H1 (cell line): ENCODE data around the gene CYB561D2. TPM values are rescaled to one million over a fixed set of nuclear protein-coding genes. Genes with fewer than 3 reads are reported as not detected.

ENCODE experiments used
- ASH2L ChIP-seq: fragments of 200-600, 300-600 bp; sonication (generic); IDR thresholded peaks from one replicate; pipeline ENCODE4 v1.7.1; 2017; ENCODE audit warnings: low read length
- ATF3 ChIP-seq: IDR thresholded peaks from 2 replicates; pipeline ENCODE4 v1.6.1; 2011; ENCODE audit warnings: low read depth, mild to moderate bottlenecking, low read length; ENCODE audit not compliant: insufficient read depth
- CHD1 ChIP-seq: IDR thresholded peaks from 2 replicates; pipeline ENCODE4 v1.6.1; 2012; ENCODE audit warnings: low read depth, low read length, improper control_type of control experiment
- CTBP2 ChIP-seq: IDR thresholded peaks from 2 replicates; pipeline ENCODE4 v1.7.0; 2011; ENCODE audit warnings: borderline replicate concordance, mild to moderate bottlenecking, moderate library complexity, mixed read lengths, low read length; ENCODE audit not compliant: insufficient read depth, insufficient read length
- EZH2 ChIP-seq: fragments of 200-600 bp; sonication (generic); IDR thresholded peaks from 2 replicates; pipeline ENCODE4 v1.7.1; 2012; ENCODE audit warnings: low read depth, mild to moderate bottlenecking, moderate library complexity, low read length, inconsistent platforms; ENCODE audit not compliant: severe bottlenecking
- FOSL1 ChIP-seq: IDR thresholded peaks from 2 replicates; pipeline ENCODE4 v1.6.1; 2011; ENCODE audit warnings: mild to moderate bottlenecking, low read depth, low read length, moderate library complexity; ENCODE audit not compliant: insufficient read depth
- HDAC6 ChIP-seq: IDR thresholded peaks from one replicate; pipeline ENCODE4 v1.7.1; 2012; ENCODE audit warnings: low read depth, mild to moderate bottlenecking, inconsistent platforms, low read length, moderate library complexity
- KDM1A ChIP-seq: fragments of 200-600, 300-600 bp; sonication (generic); IDR thresholded peaks from 2 replicates; pipeline ENCODE4 v1.7.1; 2016; ENCODE audit warnings: mild to moderate bottlenecking, low read length, borderline replicate concordance
- NRF1 ChIP-seq: IDR thresholded peaks from 2 replicates; pipeline ENCODE4 v1.6.1; 2011; ENCODE audit warnings: mild to moderate bottlenecking, low read depth, low read length, improper control_type of control experiment
- POLR2AphosphoS5 ChIP-seq: IDR thresholded peaks from 2 replicates; pipeline ENCODE4 v1.6.1; 2011; ENCODE audit warnings: low read depth, low read length
- POU5F1 ChIP-seq: IDR thresholded peaks from 2 replicates; pipeline ENCODE4 v1.6.1; 2011; ENCODE audit warnings: low read depth, mild to moderate bottlenecking, low read length, moderate library complexity
- RXRA ChIP-seq: IDR thresholded peaks from 2 replicates; pipeline ENCODE4 v1.6.1; 2011; ENCODE audit warnings: low read depth, mild to moderate bottlenecking, low read length, moderate library complexity; ENCODE audit not compliant: insufficient read depth
- SAP30 ChIP-seq: fragments of 300-600 bp; sonication (generic); IDR thresholded peaks from 2 replicates; pipeline ENCODE4 v1.7.1; 2012; ENCODE audit warnings: low read length, moderate library complexity, mild to moderate bottlenecking, inconsistent platforms; ENCODE audit not compliant: insufficient read depth, insufficient replicate concordance
- SIRT6 ChIP-seq: IDR thresholded peaks from one replicate; pipeline ENCODE4 v1.7.1; 2012; ENCODE audit warnings: low read length, inconsistent platforms
- SP2 ChIP-seq: IDR thresholded peaks from 2 replicates; pipeline ENCODE4 v1.6.1; 2012; ENCODE audit warnings: mild to moderate bottlenecking, low read length, inconsistent platforms
- TAF7 ChIP-seq: optimal IDR thresholded peaks from 2 replicates; pipeline ENCODE3; 2011; ENCODE audit warnings: low read depth, mild to moderate bottlenecking, inconsistent platforms, low read length, moderate library complexity, borderline replicate concordance
- TBP ChIP-seq: IDR thresholded peaks from 2 replicates; pipeline ENCODE4 v1.6.1; 2011; ENCODE audit warnings: low read depth, low read length, improper control_type of control experiment
- ZNF274 ChIP-seq: IDR thresholded peaks from 2 replicates; pipeline ENCODE4 v1.7.0; 2012; ENCODE audit warnings: low read length, borderline replicate concordance; ENCODE audit errors: extremely low read depth
- polyA plus RNA-seq, 7 experiments: library from polyadenylated mRNA; depleted of rRNA in 3 of 7; stranded (reverse) in 5 of 7; unstranded in 2 of 7; fragments of >200 nt in 5 of 7; fragments of 200-250 nt in 2 of 7; gene quantifications; 1 replicate in 5 of 7; 2 replicates in 1 of 7; 4 replicates in 1 of 7; pipeline versions ENCODE4 v1.2.1 to v1.2.3, GENCODE V29; 2011 to 2013; ENCODE audit warnings: missing spikeins in 2 of 7, mixed read lengths in 2 of 7
- total RNA-seq: library from RNA; stranded (reverse); fragmentation: NEBNext Ultra II Directional; extraction: Animal tissue kit (Norgen Biotek cat#: 25700); gene quantifications from 2 replicates; pipeline ENCODE4 v1.2.1, GENCODE V29; 2021
- TF ChIP-seq, protein P1 (sequence below): IDR thresholded peaks from 2 replicates; pipeline ENCODE4 v1.6.1; 2012; ENCODE audit warnings: low read length, inconsistent platforms

CYB561D2 gene
- total and polyA plus RNA-seq, 2 of the 8 experiments (the other 6 are each of a cell fraction or from before 2014, with no cell fraction given), result 9.8 to 34.0 TPM

DNA sequence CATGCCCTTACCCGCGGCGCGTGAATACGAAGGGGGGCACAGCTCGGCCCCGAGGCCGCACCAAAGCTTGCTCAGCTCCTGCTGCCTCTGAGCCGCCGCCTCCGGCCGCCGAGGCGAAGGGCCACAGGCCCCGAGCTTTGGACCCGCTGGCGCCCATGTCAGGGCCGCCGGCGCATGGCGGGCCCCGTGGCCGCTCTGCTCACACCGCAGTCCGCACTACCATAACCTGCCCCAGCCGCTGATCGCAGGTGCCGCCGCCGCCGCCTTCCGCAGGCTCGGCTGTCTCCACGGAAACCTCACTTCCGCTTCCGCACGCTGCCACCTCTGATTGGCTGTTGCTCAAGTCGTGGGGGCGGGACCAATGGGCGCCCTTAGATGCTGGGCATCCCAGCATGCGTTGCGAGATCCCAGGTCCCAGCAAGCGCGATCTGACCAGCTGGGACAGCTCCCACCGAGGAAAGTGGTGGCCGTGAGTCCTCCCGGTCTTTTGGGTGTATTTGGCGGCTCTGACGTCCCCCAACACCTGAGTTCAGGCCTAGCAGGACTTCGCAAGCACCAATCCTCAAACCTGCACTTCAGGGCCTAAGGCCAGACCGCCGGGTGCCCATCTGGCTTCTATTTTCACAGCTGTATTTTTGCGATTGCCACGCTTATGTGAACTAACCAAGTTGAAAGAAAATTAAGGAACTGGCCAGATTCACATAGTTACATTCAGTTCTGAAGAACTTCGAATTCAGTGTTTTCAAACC is 22.5 kb upstream of the CYB561D2 start, which contains the start of gene TUSC2 (continued):
- TF ChIP-seq POU5F1 (no peak), ZNF274 (no peak), TBP (peak; percentile 78), SP2 (no peak), CHD1 (no peak), KDM1A (no peak), CTBP2 (no peak), RXRA (no peak), TAF7 (peak; percentile 31), FOSL1 (no peak), ATF3 (no peak), NRF1 (no peak), ASH2L (peak; percentile 60), SAP30 (peak; percentile 27), EZH2 (no peak), HDAC6 (no peak), POLR2AphosphoS5 (peak; percentile 44; the same call in 1 of the 2 replicates), SIRT6 (no peak)
- TF ChIP-seq, protein P1, sequence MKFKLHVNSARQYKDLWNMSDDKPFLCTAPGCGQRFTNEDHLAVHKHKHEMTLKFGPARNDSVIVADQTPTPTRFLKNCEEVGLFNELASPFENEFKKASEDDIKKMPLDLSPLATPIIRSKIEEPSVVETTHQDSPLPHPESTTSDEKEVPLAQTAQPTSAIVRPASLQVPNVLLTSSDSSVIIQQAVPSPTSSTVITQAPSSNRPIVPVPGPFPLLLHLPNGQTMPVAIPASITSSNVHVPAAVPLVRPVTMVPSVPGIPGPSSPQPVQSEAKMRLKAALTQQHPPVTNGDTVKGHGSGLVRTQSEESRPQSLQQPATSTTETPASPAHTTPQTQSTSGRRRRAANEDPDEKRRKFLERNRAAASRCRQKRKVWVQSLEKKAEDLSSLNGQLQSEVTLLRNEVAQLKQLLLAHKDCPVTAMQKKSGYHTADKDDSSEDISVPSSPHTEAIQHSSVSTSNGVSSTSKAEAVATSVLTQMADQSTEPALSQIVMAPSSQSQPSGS, result no peak
- TF ChIP-seq, all 59 proteins: peak for 20
